GM12878 (cell line): ENCODE measurements around the gene THUMPD3. TPM values are rescaled to one million over a fixed set of nuclear protein-coding genes. Genes with fewer than 3 reads are reported as not detected.

Experiments used
- ATF2 ChIP-seq: IDR thresholded peaks from 2 replicates; pipeline ENCODE4 v1.6.1; 2012; ENCODE audit warnings: low read length, inconsistent platforms
- EGR1 ChIP-seq, 2 experiments: IDR thresholded peaks; 1 replicate in 1 of 2; 2 replicates in 1 of 2; pipeline ENCODE4 v1.6.1; 2011 to 2012; ENCODE audit warnings: low read depth in 2 of 2, low read length in 2 of 2, borderline replicate concordance in 1 of 2, mild to moderate bottlenecking in 1 of 2, moderate library complexity in 1 of 2
- GABPA ChIP-seq: IDR thresholded peaks from 2 replicates; pipeline ENCODE4 v1.6.1; 2014; ENCODE audit warnings: antibody characterized with exemption, low read depth, mild to moderate bottlenecking, inconsistent platforms
- KDM1A ChIP-seq: fragments of 200-600 bp; sonication (generic); IDR thresholded peaks from 2 replicates; pipeline ENCODE4 v1.6.1; 2016; ENCODE audit warnings: borderline replicate concordance
- KLF5 ChIP-seq: fragments of 450-650 bp; IDR thresholded peaks from 2 replicates; pipeline ENCODE4 v1.6.1; 2014; ENCODE audit warnings: mild to moderate bottlenecking; ENCODE audit not compliant: partially characterized antibody
- MAX ChIP-seq: IDR thresholded peaks from 2 replicates; pipeline ENCODE4 v1.6.1; 2012; ENCODE audit warnings: low read depth, low read length, improper control_type of control experiment
- NFYA ChIP-seq: IDR thresholded peaks from 2 replicates; pipeline ENCODE4 v1.6.1; 2011; ENCODE audit warnings: low read depth, mild to moderate bottlenecking, low read length, improper control_type of control experiment, borderline replicate concordance
- NR2C2 ChIP-seq: IDR thresholded peaks from 2 replicates; pipeline ENCODE4 v1.6.1; 2011; ENCODE audit warnings: borderline replicate concordance, low read depth; ENCODE audit not compliant: control insufficient read depth, insufficient read length
- PAX5 ChIP-seq: IDR thresholded peaks from 2 replicates; pipeline ENCODE4 v1.6.1; 2011; ENCODE audit warnings: low read depth, low read length, borderline replicate concordance
- PML ChIP-seq: IDR thresholded peaks from 2 replicates; pipeline ENCODE4 v1.6.1; 2012; ENCODE audit warnings: low read length, inconsistent platforms
- POU2F2 ChIP-seq: IDR thresholded peaks from 3 replicates; pipeline ENCODE4 v1.6.1; 2011; ENCODE audit warnings: low read depth, mild to moderate bottlenecking, low read length, borderline replicate concordance
- PRDM15 ChIP-seq: fragments of 450-650 bp; formaldehyde crosslinking; IDR thresholded peaks from 2 replicates; pipeline ENCODE4 v1.4.0; 2020; ENCODE audit warnings: mild to moderate bottlenecking, moderate library complexity
- RBBP5 ChIP-seq: fragments of 200-600 bp; sonication (generic); conservative IDR thresholded peaks from 2 replicates; pipeline ENCODE4 v1.6.1; 2016
- RFX5 ChIP-seq: IDR thresholded peaks from 2 replicates; pipeline ENCODE4 v1.6.1; 2011; ENCODE audit warnings: low read depth, low read length, improper control_type of control experiment
- SREBF1 ChIP-seq: IDR thresholded peaks from 2 replicates; pipeline ENCODE4 v1.6.1; 2012; ENCODE audit warnings: mild to moderate bottlenecking, low read length
- TCF7 ChIP-seq: IDR thresholded peaks from 2 replicates; pipeline ENCODE4 v1.6.1; 2014; ENCODE audit warnings: antibody characterized with exemption, borderline replicate concordance
- USF1 ChIP-seq: IDR thresholded peaks from 2 replicates; pipeline ENCODE4 v1.6.1; 2011; ENCODE audit warnings: borderline replicate concordance, low read depth, mild to moderate bottlenecking, moderate library complexity, mixed read lengths, low read length; ENCODE audit not compliant: insufficient read depth; ENCODE audit errors: extremely low read length
- ZBTB40 ChIP-seq: fragments of 450-650 bp; IDR thresholded peaks from 2 replicates; pipeline ENCODE4 v1.6.1; 2016; ENCODE audit warnings: mild to moderate bottlenecking, moderate library complexity, borderline replicate concordance
- ZNF274 ChIP-seq: IDR thresholded peaks from one replicate; pipeline ENCODE4 v1.8.0; 2011; ENCODE audit not compliant: insufficient read length, insufficient read depth
- polyA plus RNA-seq, 11 experiments: library from polyadenylated mRNA; depleted of rRNA in 4 of 11; unstranded in 6 of 11; stranded (reverse) in 5 of 11; fragments of >200 nt; fragmentation: Nextera tagmentation in 4 of 11; fragmentation: Illumina TruSeq in 1 of 11; extraction: Ambion mirVana in 4 of 11; extraction: Trizol in 1 of 11; gene quantifications; 1 replicate in 1 of 11; 2 replicates in 10 of 11; pipeline versions ENCODE4 v1.2.1 to v1.2.3, GENCODE V29; 2011 to 2016; ENCODE audit warnings: inconsistent platforms in 2 of 11, missing spikeins in 2 of 11, low read depth in 1 of 11
- total RNA-seq, 4 experiments: library from RNA; depleted of rRNA in 3 of 4; stranded (reverse); fragments of >200 nt in 3 of 4; fragmentation: Illumina TruSeq in 1 of 4; extraction: Trizol in 1 of 4; gene quantifications; 2 replicates each; pipeline versions ENCODE4 v1.2.1 to v1.2.3, GENCODE V29; 2013 to 2021

THUMPD3 gene
- total and polyA plus RNA-seq, 10 of the 15 experiments (the other 5 are each of a cell fraction or from before 2014, with no cell fraction given), result 28.7 to 47.4 (median 41.8) TPM

GRCh38 chr3:9362731-9363530 is at the start of gene THUMPD3 (continued):
- peak; percentile 90 for TF ChIP-seq PML
- no peak for TF ChIP-seq TCF7
- TF ChIP-seq POU2F2, result peak; percentile 79; the same call in 2 of the 3 replicates
- TF ChIP-seq ATF2, result peak; percentile 66; the same call in 1 of the 2 replicates
- no peak for TF ChIP-seq NFYA
- peak; percentile 74 for TF ChIP-seq PAX5
- TF ChIP-seq NR2C2, result no peak
- TF ChIP-seq ZBTB40, result peak; percentile 96
- peak; percentile 97 for TF ChIP-seq GABPA
- no peak for TF ChIP-seq RBBP5
- TF ChIP-seq KDM1A, result no peak
- TF ChIP-seq MAX, result peak; percentile 87; the same call in 1 of the 2 replicates
- TF ChIP-seq KLF5, result peak; percentile 24
- 0 out of 2 replicates have a peak, but pooled peaks have one; percentile 7 for TF ChIP-seq RFX5
- TF ChIP-seq PRDM15 (CRISPR knock-in tag), result no peak
- TF ChIP-seq USF1, result peak; percentile 77
- TF ChIP-seq SREBF1, result no peak
- TF ChIP-seq EGR1 (IDR thresholded peaks at IDR 0.05; ENCODE audit: borderline replicate concordance in 1 of 2, low read depth in 2 of 2, low read length in 2 of 2), result peak; percentile 59 to 93
- TF ChIP-seq ZNF274, result no peak
